Kidney glomerular epithelial cell (primary cell): Measurements from ENCODE around the gene ESYT1.

ENCODE experiments used
- DNase-seq: peaks from one replicate; lab custom pipeline; 2025; lab: John Stamatoyannopoulos, UW

ESYT1 gene

GRCh38 chr12:56127888-56128669, at the start of gene ESYT1:
ESYT1 (plus strand) TSS chr12:56128267; CDS start chr12:56128320, 53 bp downstream.
- DNase-seq: peak; percentile 98

GRCh38 chr12:56078427-56078826, 49.6 kb upstream of the ESYT1 start:
- no peak for DNase-seq

GRCh38 chr12:56078931-56079722, 48.9 kb upstream of the ESYT1 start:
- DNase-seq: peak; percentile 69

GRCh38 chr12:56079723-56080555, 48.1 kb upstream of the ESYT1 start, which contains the start of gene ERBB3:
ERBB3 (plus strand) TSS chr12:56080165; CDS start chr12:56080301, 136 bp downstream.
- DNase-seq: peak; percentile 80

- DNase-seq: no peak
Measured at GRCh38 chr12:56080556-56081138, 47.4 kb upstream of the ESYT1 start.

- no peak for DNase-seq
Measured at GRCh38 chr12:56081393-56082347, 46.4 kb upstream of the ESYT1 start.

GRCh38 chr12:56082382-56082781, 45.7 kb upstream of the ESYT1 start:
- DNase-seq: no peak

GRCh38 chr12:56082967-56083366, 45.1 kb upstream of the ESYT1 start:
- DNase-seq: no peak

- no peak for DNase-seq
Measured at GRCh38 chr12:56084958-56085543, 43.0 kb upstream of the ESYT1 start.

- DNase-seq: no peak
Measured at GRCh38 chr12:56086096-56086495, 42.0 kb upstream of the ESYT1 start.

GRCh38 chr12:56086608-56087007, 41.5 kb upstream of the ESYT1 start:
- DNase-seq: no peak

- no peak for DNase-seq
Measured at GRCh38 chr12:56087220-56087619, 40.8 kb upstream of the ESYT1 start.

- DNase-seq: no peak
Measured at GRCh38 chr12:56097738-56098137, 30.3 kb upstream of the ESYT1 start.

- no peak for DNase-seq
Measured at GRCh38 chr12:56098592-56098991, 29.5 kb upstream of the ESYT1 start.

GRCh38 chr12:56099787-56100186, 28.3 kb upstream of the ESYT1 start:
- no peak for DNase-seq

- no peak for DNase-seq
Measured at GRCh38 chr12:56101045-56101444, 27.0 kb upstream of the ESYT1 start.

GRCh38 chr12:56102683-56103065, 25.4 kb upstream of the ESYT1 start:
- no peak for DNase-seq

- no peak for DNase-seq
Measured at GRCh38 chr12:56103066-56103711, 24.9 kb upstream of the ESYT1 start.

- DNase-seq: no peak
Measured at GRCh38 chr12:56103823-56104108, 24.3 kb upstream of the ESYT1 start.
